ENCODE results near the gene PSMA7. TPM values are rescaled to one million over a fixed set of nuclear protein-coding genes. Genes with fewer than 3 reads are reported as not detected.

PSMA7 gene
- total RNA-seq, 4 donors from 2014 or later = 261 to 349 (median 304) TPM

DNA sequence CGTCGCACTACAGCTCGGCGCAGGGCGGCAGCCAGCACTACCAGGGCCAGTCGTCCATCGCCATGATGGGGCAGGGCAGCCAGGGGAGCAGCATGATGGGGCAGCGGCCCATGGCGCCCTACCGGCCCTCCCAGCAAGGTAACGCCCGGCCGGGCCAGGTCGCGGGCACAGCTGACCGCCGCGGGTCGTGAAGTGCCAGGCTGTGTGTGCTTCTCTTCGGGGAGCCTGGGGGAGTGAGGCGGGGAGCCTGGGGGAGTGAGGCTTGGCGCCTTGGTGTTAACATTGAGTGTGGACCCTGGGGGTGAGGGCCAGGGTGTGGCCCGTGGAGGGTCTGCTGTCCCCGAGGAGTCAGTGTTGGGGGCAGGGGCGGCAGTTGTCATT, 20.3 kb upstream of the PSMA7 start:
- H3K27ac ChIP-seq (replicated peaks in 1 of 4) = no peak overlapping the region
- WGBS = 88% methylated on average over 1 of the region's 25 CpGs
- no peak overlapping the region for H3K4me3 ChIP-seq
- no peak for DNase-seq (ENCODE audit: extremely low spot score)
- H3K27me3 ChIP-seq = no peaks in the 10 kb centered on the region
- H3K36me3 ChIP-seq = peaks cover 50 to 93% (median 83%) of the 10 kb centered on the region in 4 donors
- intact Hi-C loops (cut with DNase I) = no loop called here
- H3K9me3 ChIP-seq = no peaks in the 10 kb centered on the region
- no peaks in the 10 kb centered on the region for H3K4me1 ChIP-seq
- TF ChIP-seq EP300 (IDR thresholded peaks at IDR 0.05) = no peak
- TF ChIP-seq POLR2AphosphoS5 (IDR thresholded peaks at IDR 0.05) = no peak
- TF ChIP-seq, protein P1, sequence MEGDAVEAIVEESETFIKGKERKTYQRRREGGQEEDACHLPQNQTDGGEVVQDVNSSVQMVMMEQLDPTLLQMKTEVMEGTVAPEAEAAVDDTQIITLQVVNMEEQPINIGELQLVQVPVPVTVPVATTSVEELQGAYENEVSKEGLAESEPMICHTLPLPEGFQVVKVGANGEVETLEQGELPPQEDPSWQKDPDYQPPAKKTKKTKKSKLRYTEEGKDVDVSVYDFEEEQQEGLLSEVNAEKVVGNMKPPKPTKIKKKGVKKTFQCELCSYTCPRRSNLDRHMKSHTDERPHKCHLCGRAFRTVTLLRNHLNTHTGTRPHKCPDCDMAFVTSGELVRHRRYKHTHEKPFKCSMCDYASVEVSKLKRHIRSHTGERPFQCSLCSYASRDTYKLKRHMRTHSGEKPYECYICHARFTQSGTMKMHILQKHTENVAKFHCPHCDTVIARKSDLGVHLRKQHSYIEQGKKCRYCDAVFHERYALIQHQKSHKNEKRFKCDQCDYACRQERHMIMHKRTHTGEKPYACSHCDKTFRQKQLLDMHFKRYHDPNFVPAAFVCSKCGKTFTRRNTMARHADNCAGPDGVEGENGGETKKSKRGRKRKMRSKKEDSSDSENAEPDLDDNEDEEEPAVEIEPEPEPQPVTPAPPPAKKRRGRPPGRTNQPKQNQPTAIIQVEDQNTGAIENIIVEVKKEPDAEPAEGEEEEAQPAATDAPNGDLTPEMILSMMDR (IDR thresholded peaks at IDR 0.05) = no peak
- TF ChIP-seq POLR2A (IDR thresholded peaks at IDR 0.05; ENCODE audit: low read depth) = no peak

DNA sequence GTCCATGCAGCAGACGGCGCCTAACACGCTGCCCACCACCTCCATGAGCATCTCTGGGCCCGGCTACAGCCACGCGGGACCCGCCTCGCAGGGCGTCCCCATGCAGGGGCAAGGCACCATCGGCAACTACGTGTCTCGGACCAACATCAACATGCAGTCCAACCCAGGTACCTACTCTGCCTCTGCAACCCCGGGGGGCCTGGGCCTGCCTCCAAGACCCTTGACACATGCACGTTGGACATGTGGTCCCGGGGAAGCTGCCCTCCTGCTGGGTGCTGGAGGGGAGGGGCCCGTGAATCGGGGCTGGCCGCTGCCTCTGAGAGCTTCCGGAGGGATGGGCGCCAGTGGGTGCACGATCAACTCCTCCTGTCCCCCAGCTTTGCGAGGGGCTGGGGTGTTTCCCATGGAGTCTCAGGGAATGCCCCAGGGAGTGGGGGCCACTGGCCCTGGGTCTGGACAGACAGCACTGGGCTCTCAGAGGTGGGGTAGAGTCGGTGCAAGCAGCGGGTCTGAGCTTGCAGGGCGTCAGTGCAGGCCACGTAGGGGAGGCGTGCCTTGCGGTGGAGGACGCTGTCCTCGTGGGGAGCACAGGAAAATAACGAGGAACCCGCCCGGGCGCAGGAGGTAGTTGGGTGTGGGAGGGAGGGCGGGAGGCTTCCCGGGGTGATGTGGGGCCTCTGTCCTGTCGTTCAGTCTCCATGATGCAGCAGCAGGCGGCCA, 19.7 kb upstream of the PSMA7 start:
- H3K27ac ChIP-seq (replicated peaks in 1 of 4) = no peak overlapping the region
- 92% methylated on average over 19 of the region's 38 CpGs for WGBS
- no peaks in the 10 kb centered on the region for H3K27me3 ChIP-seq
- H3K9me3 ChIP-seq = no peaks in the 10 kb centered on the region
- DNase-seq (ENCODE audit: extremely low spot score) = no peak
- intact Hi-C loops (cut with DNase I) = no loop called here
- H3K4me1 ChIP-seq = no peaks in the 10 kb centered on the region
- H3K36me3 ChIP-seq = peaks cover 50 to 88% (median 78%) of the 10 kb centered on the region in 4 donors
- TF ChIP-seq, protein P1 (IDR thresholded peaks at IDR 0.05) = no peak
- TF ChIP-seq POLR2A (IDR thresholded peaks at IDR 0.05; ENCODE audit: low read depth) (no peak), POLR2AphosphoS5 (IDR thresholded peaks at IDR 0.05) (no peak), EP300 (IDR thresholded peaks at IDR 0.05) (no peak)
- no peak overlapping the region for H3K4me3 ChIP-seq

DNA sequence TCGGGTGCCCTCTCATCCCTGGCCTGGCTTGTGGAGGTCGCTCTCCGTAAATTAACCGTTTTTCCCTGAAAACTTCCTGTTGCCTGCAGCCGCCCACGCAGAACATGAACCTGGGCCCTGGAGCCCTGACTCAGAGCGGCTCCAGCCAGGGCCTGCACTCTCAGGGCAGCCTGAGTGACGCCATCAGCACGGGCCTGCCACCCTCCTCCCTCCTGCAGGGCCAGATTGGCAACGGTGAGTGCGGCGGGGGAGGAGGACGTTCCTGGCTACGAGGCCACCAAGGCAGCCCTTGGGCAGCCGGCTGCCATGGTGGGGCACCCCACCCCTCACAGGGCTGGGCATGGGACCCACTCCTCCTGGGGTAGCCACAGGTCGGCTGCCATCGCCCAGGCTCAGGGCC, 18.2 kb upstream of the PSMA7 start:
- DNase-seq (ENCODE audit: extremely low spot score) = no peak
- Histone ChIP-seq H3K36me3 (peaks cover 50 to 77% (median 68%) of the 10 kb centered on the region in 4 donors), H3K27ac (replicated peaks in 1 of 4) (no peak overlapping the region), H3K4me3 (no peak overlapping the region), H3K9me3 (no peaks in the 10 kb centered on the region), H3K27me3 (no peaks in the 10 kb centered on the region), H3K4me1 (peaks cover 10 to 14% (median 11%) of the 10 kb centered on the region in 4 donors)
- 86% methylated on average over 10 of the region's 17 CpGs for WGBS
- TF ChIP-seq, protein P1 (IDR thresholded peaks at IDR 0.05) = no peak
- no peak for TF ChIP-seq POLR2A (IDR thresholded peaks at IDR 0.05; ENCODE audit: low read depth)
- TF ChIP-seq POLR2AphosphoS5 (IDR thresholded peaks at IDR 0.05) = no peak
- TF ChIP-seq EP300 (IDR thresholded peaks at IDR 0.05) = no peak
- intact Hi-C loops (cut with DNase I) = no loop called here

DNA sequence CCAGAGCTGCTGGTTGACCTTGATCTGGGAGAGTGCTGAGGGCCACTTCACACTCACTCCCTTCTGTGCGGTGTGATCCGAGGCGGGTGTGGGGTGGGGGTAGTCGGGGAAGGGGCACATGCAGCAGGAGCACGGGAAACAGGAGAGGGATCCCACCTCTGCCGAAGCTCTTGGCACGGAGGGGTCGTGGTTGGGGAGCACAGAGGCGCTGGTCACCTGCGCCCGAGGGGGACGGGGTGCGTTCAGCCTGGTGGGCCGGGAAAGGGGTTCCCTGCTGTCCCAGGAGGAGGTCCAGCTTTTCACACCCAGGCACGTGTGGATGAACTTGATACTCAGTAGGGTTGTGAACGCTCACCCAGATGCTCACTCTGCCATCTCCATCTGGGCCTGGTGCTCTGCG, 17.7 kb upstream of the PSMA7 start:
- H3K27me3 ChIP-seq = no peaks in the 10 kb centered on the region
- intact Hi-C loops (cut with DNase I) = no loop called here

More for the DNA sequence above, 17.7 kb upstream of the PSMA7 start:
- Histone ChIP-seq H3K36me3 (peaks cover 49 to 72% (median 63%) of the 10 kb centered on the region in 4 donors), H3K27ac (replicated peaks in 1 of 4) (no peak overlapping the region), H3K4me1 (peaks cover 11 to 18% (median 14%) of the 10 kb centered on the region in 4 donors), H3K4me3 (no peak overlapping the region), H3K9me3 (no peaks in the 10 kb centered on the region)
- 89% methylated on average over 15 of the region's 17 CpGs for WGBS
- TF ChIP-seq POLR2AphosphoS5 (IDR thresholded peaks at IDR 0.05) = no peak
- no peak for TF ChIP-seq EP300 (IDR thresholded peaks at IDR 0.05)
- TF ChIP-seq, protein P1 (IDR thresholded peaks at IDR 0.05) = no peak
- no peak for TF ChIP-seq POLR2A (IDR thresholded peaks at IDR 0.05; ENCODE audit: low read depth)
- DNase-seq (ENCODE audit: extremely low spot score) = no peak
